GM19240 (cell line): ENCODE results near the gene SRP19.
"Not testable (repeated sequence)": the region's sequence is repeated elsewhere in the genome, so short reads cannot be mapped to it uniquely, and the experiment has no call there.

ENCODE experiments used
- DNase-seq: peaks from one replicate; pipeline ENCODE4 v3.0.0; 2011; ENCODE audit warnings: low spot score; ENCODE audit not compliant: insufficient read length

SRP19 gene

DNA sequence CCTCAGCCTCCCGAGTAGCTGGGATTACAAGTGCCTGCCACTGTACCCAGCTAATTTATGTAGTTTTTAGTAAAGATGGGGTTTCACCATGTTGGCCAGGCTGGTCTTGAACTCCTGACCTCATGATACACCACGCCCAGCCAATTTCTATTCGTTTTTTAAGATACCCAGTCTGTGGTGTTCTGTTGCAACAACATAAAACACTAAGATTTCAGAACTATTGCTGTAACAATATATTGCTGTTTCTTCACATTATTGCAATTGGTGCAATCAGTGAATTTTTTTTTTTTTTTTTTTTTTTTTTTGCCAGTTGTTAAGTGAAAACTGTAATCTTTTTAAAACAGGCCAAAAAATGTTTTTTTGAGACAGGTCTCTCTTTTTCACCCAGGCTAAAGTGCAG is 9.9 kb downstream of the SRP19 start:
- DNase-seq, result no peak

DNA sequence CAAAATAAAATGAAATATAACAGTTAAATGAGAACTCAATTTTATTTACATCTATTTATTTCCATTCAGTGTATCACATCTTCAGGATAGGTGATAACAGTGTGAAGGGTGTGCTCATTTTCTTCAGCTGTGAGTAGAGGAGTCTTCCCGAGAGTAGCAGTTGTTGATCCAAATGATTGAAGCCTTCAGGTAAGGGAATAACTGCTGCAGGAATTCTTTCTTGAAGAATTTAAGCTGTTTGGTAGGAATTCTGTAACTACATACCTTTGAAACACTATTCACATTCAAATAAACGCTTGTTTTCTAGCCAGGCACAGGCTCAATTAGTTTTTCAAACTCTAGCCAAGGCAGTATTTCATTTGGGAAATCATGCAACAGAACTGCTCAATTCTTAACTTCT is 15.3 kb downstream of the SRP19 start:
- DNase-seq, result no peak

DNA sequence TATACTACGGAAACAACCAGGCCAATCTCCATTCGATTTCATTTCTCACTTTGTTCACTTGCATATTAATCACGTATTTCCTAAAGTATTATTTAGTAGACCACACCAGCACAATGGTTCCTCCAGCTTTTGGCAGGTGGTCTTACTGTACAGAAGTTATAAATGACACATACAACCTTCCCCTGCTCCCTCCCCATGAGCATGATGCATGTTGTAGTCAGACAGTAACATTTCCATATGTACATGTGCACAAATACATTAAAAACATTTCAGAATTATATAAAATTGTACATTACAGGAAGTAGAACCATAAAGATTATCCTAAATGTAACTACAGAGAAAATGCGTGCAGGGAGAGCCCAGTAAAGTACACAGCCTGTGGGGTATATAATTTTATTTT is 17.0 kb downstream of the SRP19 start:
- no peak for DNase-seq

DNA sequence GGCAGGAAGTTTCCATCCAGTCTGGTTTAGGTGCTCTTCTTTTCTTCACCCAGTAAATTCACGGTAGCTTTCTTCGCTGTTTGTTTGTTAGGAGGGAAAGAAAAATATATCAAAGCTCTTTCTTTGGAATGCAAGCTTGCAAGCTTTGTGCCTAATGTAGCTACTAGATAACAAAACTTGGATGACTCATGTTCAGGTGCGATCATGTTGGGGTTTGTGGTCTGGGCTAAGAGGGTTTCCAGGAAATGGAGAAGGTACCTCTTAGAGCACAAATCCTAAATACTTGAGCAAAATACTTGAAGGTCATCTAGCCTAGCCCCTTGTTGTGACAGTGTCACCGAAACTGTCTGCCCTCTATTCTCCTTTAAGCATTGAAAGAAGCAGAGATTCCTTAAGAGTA is 17.7 kb downstream of the SRP19 start:
- no peak for DNase-seq

DNA sequence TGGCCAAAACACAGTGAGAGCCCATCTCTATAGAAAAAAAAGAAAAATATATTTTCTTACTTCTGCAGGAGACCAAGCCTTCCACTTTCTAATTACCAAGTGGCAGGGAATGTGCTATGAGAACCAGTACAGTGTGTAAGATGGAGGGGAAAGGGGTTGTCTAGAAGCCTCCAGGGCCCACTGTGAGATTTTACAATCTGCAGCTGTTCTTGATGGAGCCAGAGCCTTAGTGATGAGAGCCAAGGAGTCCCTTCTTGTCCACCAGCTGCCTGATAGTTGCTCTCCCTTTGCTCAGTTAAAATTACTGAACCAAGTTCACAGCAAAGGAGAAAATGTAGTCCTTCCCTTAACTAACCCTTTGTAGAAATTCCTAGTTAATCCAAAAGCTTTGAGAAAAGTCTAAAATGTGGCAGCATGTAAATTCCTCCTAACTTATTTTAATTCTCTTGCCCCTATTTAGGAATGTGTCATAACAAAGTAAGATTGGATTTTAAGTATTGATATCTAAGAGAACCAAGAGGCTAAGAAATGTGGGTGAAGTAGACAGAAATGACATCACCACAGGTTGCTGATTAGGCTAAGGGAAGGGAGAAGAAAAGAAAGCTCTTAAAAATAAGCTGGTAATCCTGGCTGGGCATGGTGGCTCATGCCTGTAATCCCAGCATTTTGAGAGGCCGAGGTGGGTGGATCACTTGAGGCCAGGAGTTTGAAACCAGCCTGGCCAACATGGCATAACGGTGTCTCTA is 19.3 kb downstream of the SRP19 start:
- no peak for DNase-seq

DNA sequence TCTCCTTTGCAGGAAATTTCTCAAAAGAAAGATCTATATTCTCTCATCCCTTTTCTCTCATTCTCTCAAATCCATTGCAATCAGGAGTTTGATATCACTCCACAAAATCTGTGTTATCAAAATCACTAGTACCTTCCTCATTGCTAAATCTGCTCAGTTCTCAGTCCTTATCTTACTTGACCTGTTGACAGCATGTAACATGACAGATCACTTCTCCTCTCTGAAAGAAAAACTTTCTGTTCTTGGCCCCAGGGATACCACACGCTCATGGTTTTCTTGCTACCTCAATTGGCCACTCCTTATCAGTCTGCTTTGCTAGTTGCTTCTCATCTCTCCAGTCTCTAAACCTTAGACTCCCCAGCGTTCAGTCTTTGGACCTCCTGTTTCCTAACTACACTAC is 22.1 kb downstream of the SRP19 start:
- no peak for DNase-seq

DNA sequence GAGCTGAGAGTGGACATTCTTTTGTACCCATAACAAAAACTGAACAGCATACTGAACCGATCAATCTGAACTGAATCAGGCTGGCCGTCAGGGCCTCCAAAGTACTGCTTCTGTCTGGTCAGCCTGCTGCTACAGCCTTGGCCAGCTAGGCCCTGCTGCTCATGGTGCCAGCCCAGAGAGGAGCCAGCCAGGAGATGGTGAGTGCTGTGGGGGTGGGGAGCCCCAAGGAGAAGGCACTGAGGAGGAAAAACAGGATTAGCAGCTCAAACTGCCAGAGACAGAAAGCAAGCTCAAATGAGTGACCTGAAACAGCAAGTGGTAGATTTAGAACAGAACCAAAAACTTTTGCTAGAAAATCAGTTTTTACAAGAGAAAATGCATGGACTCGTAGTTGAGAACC is 23.9 kb downstream of the SRP19 start:
- DNase-seq, result no peak

DNA sequence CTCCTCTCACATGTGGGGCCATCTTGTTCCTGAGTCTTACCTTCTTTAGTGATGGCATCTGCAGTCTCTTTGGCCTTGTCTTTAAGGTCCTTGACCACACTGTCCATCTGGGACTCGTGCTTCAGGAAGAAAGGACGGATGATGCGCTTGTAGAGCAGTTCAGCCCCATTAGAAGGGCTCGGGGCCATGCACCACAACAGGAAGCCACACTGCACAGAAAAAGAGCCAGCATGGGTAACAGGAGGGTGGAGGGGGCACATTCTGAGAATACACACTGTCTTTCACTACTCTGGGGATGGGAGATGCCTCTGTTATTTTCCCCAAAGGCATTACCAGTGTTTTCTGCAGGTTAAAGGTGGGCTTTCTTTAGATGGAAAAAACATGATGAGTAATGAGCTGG is 25.9 kb downstream of the SRP19 start:
- no peak for DNase-seq

DNA sequence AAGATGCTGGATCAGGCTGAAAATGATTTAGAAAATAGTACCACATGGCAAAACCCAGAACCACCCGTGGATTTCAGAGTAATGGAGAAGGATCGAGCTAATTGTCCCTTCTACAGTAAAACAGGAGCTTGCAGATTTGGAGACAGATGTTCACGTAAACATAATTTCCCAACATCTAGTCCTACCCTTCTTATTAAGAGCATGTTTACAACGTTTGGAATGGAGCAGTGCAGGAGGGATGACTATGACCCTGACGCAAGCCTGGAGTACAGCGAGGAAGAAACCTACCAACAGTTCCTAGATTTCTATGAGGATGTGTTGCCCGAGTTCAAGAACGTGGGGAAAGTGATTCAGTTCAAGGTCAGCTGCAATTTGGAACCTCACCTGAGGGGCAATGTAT is 31.0 kb downstream of the SRP19 start:
- DNase-seq, result not testable (repeated sequence)

DNA sequence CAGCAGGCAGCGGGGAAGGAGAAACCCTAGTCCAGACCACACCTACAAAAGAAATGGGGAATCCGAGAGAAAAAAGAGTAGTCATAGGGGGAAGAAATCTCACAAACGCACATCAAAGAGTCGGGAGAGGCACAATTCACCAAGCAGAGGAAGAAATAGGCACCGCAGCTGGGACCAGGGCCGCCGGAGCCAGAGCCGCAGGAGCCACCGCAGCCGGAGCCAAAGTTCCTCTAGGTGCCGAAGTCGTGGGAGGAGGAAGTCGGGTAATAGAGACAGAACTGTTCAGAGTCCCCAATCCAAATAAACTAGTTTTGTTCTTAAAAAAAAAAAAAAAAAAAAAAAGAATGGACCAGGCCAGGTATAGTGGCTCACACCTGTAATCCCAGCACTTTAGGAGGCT is 31.7 kb downstream of the SRP19 start:
- no peak for DNase-seq

DNA sequence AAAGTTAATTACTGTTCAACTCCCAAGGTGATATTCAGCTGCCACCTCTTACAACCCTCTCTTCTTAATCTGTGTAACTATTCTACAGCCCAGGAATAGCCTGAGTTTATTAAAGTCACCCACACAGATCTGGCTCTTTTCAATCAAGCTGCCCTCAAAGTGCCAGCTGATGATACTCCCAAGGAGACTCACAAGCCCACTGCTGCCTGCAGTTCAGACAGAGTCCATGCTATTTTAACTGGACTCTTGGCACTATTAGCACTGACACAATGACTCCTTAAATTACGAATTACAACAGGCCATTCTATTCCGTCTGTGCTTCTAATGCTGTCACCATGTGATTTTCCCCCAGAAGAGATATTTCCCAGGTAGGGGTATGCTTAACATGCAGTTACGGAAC is 34.6 kb downstream of the SRP19 start:
- no peak for DNase-seq

DNA sequence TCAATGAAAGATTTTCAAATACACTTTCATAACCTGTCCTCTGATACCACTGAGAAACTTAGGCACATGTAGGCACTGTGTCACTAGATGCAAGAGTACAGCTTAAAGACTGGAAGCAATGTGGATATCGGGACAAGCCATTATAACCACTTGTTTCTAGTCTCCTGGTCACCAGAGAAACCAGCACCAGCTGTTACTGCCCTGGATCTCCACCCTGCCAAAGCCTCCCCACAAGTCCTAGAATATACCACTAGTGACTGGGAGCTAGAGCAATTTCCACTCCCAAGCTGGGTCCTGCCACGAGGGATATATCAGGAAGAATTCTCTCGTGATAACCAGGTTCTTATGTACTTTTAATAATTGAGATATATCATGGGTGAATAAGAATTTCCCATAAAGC is 41.5 kb downstream of the SRP19 start:
- no peak for DNase-seq

DNA sequence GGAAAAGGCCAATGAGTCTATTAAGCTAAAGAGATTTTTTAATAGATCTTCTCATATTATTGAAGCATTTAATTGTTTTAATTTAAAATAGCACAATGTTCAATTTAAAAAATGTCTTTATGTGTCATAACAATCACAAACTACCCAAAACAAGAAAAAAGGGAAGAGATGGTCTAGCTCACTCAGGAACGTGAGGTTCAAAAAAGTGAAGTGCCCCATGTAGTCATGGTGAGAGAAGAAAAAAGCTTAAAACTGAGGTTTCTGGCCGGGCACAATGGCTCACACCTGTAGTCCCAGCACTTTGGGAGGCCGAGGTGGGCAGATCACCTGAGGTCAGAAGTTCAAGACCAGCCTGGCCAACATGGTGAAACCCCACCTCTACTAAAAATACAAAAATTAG is 43.9 kb downstream of the SRP19 start:
- DNase-seq, result not testable (repeated sequence)

DNA sequence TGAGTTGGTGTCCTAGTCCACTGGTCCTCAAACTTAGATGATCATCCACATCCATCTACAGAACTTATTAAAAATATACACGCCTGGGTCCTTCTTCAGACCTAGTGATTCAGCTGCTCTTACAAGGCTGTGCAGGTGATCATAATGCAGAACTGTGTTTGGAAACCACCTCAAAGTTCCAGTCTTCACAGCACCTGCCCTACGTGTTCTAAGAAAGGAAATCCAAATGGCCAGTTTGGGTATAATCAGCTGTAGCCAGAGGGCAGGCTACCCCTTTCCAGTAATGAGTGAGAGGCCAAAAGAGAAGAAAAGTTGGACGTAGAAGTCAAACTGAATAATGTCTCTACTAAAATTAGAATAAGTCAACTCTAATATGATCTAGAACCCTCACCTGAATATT is 45.5 kb downstream of the SRP19 start:
- no peak for DNase-seq

DNA sequence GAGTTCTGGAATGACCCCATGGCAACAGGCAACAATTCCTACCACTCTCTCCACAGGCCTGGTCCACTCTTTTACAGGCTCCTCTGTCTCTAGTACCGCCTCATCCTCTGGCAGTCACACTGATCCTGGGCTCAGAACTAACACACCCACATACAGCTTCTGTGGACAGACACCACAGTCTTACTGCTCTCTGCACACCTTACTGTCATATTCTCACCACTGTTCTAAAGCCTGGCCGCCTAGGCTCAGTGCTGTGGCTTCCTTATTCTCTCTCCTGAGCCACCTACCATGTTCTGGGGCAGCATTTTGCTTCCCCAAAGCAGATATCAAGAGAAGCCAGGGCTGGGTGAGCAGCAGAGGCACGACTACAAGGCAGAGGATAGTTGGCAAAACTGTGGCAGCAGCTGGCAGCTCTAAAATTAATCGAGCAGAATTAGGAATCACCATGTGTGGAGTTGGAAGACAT is 46.1 kb downstream of the SRP19 start:
- no peak for DNase-seq

DNA sequence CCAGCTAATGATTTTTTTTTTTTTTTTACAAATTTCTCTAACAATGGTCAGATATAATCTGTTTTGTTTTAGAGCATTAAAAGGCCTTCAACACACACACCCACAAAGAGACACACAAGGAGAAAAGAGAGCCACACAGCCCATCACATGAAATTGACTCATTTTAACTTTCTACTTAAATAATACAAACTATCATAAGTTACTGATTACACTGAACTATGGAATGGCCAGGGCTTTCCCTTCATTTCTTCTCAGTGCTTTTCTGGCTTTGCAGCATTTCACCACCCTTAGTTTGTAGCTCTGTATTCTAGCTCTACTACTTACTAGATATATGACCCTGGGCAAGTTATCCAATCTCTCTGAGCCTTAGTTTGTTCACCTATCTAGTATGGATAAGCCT is 47.8 kb downstream of the SRP19 start:
- DNase-seq, result no peak

DNA sequence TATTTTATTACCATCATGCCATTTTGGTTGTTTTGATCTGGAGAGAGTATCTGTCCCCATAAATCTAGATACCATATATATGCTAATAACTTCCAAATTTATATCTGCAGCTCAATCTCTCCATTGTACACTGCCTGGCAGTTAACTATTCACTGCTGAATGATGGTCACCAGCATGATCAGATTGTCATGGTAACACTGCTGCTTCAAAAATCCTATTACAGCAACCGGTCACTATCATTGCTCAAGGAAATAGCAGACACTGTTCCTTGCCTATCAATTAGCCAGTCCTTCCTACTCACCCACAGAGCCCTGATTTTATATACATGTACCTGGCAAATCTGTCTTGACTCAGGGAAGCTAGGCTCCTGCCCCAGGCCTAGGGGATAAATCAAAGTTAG is 49.4 kb downstream of the SRP19 start:
- no peak for DNase-seq

DNA sequence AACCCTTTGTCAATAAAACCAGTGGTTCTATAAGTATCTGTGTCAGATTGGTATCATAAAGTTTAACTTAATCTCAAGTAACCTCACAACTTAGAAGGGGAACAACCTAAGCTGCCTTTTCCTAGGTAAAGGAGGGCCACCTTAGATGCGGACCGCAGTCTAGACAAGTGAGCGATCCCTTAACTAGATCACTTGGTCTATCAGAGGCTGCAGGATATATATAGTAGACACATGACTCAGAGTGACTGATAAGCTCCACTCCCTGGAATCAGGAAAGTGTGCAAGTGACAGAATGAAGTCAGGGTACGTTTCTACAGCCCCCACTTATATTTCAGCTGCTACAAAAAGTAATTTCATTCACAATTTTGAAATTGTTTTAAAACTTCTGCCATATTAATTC is 53.5 kb downstream of the SRP19 start:
- no peak for DNase-seq

DNA sequence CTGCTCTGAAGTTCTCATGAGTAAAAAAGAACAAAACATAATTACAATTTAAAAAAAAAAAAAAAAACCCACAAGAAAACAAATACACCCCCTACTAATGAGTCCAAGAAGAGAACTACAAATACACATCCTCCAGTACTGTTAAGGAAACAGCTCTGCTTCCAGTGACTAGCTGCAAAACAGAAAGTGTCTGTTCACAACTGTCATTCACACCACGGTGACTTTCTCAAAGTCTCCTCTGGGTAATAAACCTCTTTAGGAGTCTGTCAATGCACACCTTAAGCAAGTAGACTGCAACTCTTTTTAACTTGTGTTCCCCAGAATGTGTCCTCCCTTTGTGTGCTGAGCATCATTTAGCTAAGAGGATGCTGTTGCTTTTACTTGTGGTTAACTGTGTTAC is 54.7 kb downstream of the SRP19 start:
- DNase-seq, result no peak

DNA sequence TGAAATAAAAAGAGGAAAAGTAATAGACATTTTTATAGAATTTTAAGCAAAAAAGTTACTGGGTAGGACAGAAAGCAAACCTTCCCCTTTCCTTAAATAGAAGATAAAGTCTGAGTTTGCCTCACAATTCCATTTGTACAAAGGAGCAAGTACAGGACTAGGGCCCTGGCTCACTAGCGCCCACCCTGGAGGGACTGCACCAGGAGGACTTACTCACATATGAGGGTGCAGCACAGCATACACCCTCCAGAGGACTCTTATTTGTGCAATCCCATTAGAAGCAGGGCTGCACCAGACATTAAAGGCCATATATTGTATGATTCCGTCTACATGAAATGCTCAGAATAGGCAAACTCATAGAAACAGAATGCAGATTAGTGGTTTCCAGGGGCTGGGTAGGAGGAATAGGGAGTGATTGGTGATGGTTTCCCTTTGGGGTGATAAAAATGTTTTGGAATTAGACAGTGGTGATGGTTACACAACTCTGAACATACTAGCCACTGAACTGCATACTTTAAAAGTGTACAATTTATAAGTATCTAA is 56.4 kb downstream of the SRP19 start:
- DNase-seq, result no peak

DNA sequence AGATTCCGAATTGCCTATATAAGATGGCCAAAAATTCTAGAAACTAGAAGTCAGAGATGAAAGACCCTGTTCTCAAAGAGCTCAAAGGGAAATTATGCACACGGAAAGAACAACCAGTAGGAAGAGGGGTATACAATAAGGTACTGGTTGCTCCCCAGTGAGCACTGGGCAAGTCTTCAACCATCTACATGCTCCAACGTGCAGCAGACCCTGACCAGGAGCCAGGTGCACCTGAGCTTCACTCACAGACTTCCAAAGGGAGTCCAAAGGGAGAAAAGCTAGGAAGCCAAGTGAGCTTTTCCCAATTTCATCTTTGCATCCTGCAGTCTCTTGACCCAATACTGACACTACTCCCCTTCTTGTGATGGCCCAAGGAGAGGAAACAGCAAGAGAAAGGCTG is 57.0 kb downstream of the SRP19 start:
- no peak for DNase-seq

DNA sequence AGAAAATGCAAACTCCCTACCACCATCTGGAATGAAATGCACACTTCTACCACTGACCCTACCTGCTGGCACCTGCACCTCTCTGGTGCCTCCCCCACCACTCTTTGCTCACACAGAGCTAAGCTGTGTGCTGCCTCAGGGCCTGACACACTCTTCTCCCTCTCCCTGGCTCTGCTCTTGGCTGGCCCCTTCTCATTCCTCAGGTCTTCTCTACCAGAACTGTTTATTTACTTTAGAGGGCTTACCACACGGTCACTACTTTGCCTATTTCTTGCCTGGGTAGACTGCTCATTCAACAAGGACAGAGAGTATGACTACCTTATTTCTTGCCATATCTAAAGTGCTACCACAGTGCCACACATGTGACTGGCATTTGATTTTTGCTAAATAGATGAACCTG is 57.6 kb downstream of the SRP19 start:
- no peak for DNase-seq
